A172 (cell line): ENCODE measurements around the gene CHRNB2. TPM values are rescaled to one million over a fixed set of nuclear protein-coding genes. Genes with fewer than 3 reads are reported as not detected.
A peak's percentile ranks its signal among the peaks of the same experiment; 100 is the strongest.

Source experiments
- DNase-seq: peaks from one replicate; pipeline ENCODE4 v3.0.0-alpha.2; 2015; ENCODE audit warnings: low spot score
- total RNA-seq: library from RNA; depleted of rRNA; stranded (reverse); fragments of >200 nt; shearing (Covaris generic); gene quantifications from 2 replicates; pipeline ENCODE4 v1.2.3, GENCODE V29; 2014

CHRNB2 gene
- total RNA-seq, 1 experiment from 2014 or later: not detected

GRCh38 chr1:154578058-154578418, 10.5 kb downstream of the CHRNB2 start:
- DNase-seq: no peak

GRCh38 chr1:154579374-154579773, 11.8 kb downstream of the CHRNB2 start:
- no peak for DNase-seq

- DNase-seq: no peak
These were observed 14.2 kb downstream of the CHRNB2 start for GRCh38 chr1:154581766-154582165.

GRCh38 chr1:154582885-154583284, 15.3 kb downstream of the CHRNB2 start:
- DNase-seq: no peak

GRCh38 chr1:154583773-154584172, 16.2 kb downstream of the CHRNB2 start:
- peak; percentile 45 for DNase-seq

- DNase-seq: no peak
These were observed 16.9 kb downstream of the CHRNB2 start for GRCh38 chr1:154584267-154584994.

GRCh38 chr1:154586231-154586630, 18.7 kb downstream of the CHRNB2 start:
- DNase-seq: no peak

GRCh38 chr1:154586641-154587040, 19.1 kb downstream of the CHRNB2 start:
- no peak for DNase-seq

GRCh38 chr1:154589780-154590179, 22.2 kb downstream of the CHRNB2 start:
- no peak for DNase-seq

- no peak for DNase-seq
These were observed 23.2 kb downstream of the CHRNB2 start for GRCh38 chr1:154590756-154591155.

GRCh38 chr1:154591206-154591605, 23.6 kb downstream of the CHRNB2 start:
- no peak for DNase-seq

GRCh38 chr1:154593390-154593789, 25.8 kb downstream of the CHRNB2 start:
- no peak for DNase-seq

GRCh38 chr1:154594811-154595210, 27.2 kb downstream of the CHRNB2 start:
- DNase-seq: no peak

GRCh38 chr1:154595621-154596020, 28.0 kb downstream of the CHRNB2 start:
- DNase-seq: no peak

GRCh38 chr1:154598871-154599635, 31.5 kb downstream of the CHRNB2 start:
- DNase-seq: no peak

- no peak for DNase-seq
These were observed 32.1 kb downstream of the CHRNB2 start for GRCh38 chr1:154599658-154600057.

- no peak for DNase-seq
These were observed 35.7 kb downstream of the CHRNB2 start for GRCh38 chr1:154603317-154603716.

GRCh38 chr1:154605534-154605933, 38.0 kb downstream of the CHRNB2 start:
- DNase-seq: no peak

GRCh38 chr1:154607106-154607608, 39.6 kb downstream of the CHRNB2 start:
- peak; percentile 31 for DNase-seq

- DNase-seq: peak; percentile 89
These were observed 40.2 kb downstream of the CHRNB2 start, which contains the start of gene ADAR for GRCh38 chr1:154607609-154608396. ADAR (minus strand) TSS chr1:154608186; CDS start chr1:154608006, 180 bp downstream.

- DNase-seq: peak; percentile 64
These were observed 41.1 kb downstream of the CHRNB2 start for GRCh38 chr1:154608397-154609270.
